GM19238 (cell line): ENCODE data around the gene SLC35F1.
"Not testable (repeated sequence)": the region's sequence is repeated elsewhere in the genome, so short reads cannot be mapped to it uniquely, and the experiment has no call there.

ENCODE experiments used
- DNase-seq: peaks from one replicate; pipeline ENCODE4 v3.0.0; 2011; ENCODE audit warnings: low spot score; ENCODE audit not compliant: insufficient read length

Gene SLC35F1

GRCh38 chr6:117924690-117925089 lies 17.6 kb downstream of the SLC35F1 start:
- no peak for DNase-seq

GRCh38 chr6:117927866-117928265 lies 20.8 kb downstream of the SLC35F1 start:
- no peak for DNase-seq

GRCh38 chr6:117928833-117929232 lies 21.8 kb downstream of the SLC35F1 start:
- no peak for DNase-seq

- no peak for DNase-seq
Measured at GRCh38 chr6:117929501-117929900, 22.4 kb downstream of the SLC35F1 start.

DNA sequence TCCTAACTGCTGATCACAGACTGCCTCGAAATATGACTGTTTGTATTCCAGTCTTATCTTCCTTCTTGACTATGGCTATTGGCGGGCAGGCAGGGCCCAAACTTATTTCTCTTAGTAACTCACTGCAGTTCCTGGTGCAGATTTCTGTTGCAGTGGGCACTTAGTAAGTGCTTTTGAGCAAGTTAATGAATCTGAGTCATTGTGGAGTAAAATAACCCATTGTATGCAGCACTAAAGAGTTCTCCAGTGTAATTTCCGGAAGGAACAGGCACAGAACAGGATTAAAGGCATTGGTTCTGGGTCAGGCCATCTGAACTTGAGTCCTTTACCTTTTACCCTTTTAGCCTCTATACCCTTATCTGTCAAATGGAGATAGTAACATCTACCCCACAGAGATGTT lies 23.6 kb downstream of the SLC35F1 start:
- DNase-seq, result no peak

DNA sequence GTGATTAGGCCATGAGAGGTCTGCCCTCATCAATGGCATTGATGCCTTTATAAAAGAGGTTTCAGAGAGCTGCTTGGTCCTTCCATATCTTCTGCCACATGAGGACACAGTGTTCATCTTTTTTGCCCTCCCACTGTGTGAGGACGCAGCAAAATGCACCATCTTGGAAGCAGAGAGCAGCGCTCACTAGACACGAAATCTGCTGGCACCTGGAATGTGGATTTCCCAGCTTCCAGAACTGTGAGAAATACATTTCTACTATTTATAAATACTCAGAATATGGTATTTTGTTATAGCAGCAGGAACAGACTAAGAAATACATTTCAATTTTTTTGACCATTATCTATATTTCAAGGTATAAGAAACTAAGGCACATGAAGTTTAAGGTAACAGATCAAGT lies 24.9 kb downstream of the SLC35F1 start:
- no peak for DNase-seq

GRCh38 chr6:117932676-117933075 lies 25.6 kb downstream of the SLC35F1 start:
- DNase-seq, result no peak

- DNase-seq, result no peak
Measured at GRCh38 chr6:117933471-117933870, 26.4 kb downstream of the SLC35F1 start.

DNA sequence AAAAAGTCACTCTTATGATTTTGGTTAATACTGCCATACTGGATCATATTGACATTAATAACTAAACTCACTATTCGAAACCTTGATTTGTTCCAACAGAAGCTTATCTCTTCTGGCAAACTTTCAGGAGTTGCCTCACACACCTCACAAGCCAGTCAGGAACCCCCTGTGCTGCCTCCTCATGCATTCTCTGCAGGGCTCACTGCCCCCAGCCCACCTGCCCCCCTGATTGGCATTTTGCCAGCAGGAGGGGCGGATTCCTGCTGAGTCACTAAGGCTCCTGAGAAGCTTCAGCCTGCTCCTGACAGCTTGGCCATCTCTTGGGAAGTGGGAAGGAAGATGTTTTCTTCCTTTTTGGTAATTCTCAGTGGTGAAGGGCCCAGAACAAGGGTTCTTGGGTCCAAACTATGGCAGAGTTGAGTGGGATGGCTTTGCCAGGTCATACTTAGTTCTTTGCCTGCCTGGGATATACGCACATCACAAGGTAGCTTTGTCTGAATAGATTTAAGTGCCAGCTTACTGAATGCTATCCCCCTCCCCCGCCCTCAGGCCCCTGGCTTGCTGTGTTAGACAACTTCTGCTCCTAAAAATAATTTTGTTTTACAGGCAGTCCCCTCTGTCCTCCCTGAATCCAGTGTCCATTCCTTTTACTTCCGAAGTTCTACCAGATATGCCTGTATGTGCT lies 31.4 kb downstream of the SLC35F1 start:
- no peak for DNase-seq

GRCh38 chr6:117947234-117947633 lies 40.2 kb downstream of the SLC35F1 start:
- no peak for DNase-seq

DNA sequence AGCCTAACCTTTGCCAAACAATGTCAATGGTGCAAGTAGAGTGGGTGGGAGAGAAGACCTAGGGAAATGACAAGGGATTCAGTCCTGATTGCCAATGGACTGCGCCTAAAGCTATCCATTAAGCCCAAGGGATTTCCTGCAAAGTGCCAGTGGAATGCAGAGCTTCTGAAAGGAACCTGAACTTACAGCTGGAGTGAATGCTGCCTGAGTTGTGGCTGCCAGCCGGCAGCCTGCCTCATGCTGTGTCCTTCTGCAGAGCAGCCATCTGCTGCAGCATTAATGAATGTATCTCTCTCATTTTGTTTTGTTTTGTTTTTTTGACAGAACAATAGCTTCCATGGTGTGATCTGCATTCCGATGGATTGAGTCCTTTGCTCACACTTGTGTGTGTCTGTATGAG lies 44.7 kb downstream of the SLC35F1 start:
- DNase-seq, result no peak

DNA sequence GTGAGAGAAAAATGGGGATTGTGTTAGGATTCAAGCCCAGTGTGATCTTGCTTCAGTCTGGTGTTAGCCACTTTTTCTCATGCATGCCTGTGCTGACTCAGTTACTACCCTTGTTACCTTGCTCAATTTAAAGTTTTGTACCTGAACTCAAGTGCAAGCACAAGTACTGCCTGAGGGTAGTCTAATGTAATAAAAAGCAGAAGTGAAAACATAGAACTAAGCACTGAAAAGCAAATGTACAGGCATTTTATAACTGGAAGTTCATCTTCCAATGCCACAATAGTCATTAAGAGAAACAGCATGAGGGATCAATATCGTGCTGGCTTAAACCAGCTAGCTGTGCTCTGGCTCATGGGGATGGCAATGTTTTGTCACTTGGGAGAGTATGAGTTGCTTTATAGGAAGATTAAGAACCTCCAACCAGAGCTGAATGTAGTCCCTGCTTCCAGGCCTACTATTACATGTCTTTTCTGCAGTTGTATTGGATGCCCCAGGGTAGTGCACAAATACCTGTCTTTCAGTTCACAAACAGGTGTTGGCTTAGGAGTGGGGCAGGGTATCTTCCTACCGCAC lies 48.7 kb downstream of the SLC35F1 start:
- no peak for DNase-seq

DNA sequence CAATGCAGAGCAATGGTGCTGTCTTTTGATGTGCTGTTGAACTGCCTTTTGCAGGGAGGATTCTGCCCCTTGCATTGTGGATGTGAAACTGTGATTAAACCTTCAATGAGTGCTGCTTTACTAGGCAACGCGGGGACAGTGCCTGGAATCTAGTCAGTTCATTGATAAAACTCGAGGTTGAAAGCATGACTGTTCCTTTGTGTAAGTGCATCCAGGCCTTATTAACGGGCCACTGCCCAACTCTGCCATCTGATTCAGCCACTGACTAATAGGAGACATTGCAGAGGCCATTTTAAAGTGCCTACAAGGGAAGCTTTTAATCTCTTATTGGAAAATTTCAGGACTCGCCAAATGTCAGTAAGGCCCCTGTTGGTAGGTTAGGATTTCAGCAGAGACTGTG lies 49.3 kb downstream of the SLC35F1 start:
- DNase-seq, result no peak

GRCh38 chr6:117958536-117958935 lies 51.5 kb downstream of the SLC35F1 start:
- DNase-seq, result no peak

- no peak for DNase-seq
Measured at GRCh38 chr6:117960877-117961276, 53.8 kb downstream of the SLC35F1 start.

DNA sequence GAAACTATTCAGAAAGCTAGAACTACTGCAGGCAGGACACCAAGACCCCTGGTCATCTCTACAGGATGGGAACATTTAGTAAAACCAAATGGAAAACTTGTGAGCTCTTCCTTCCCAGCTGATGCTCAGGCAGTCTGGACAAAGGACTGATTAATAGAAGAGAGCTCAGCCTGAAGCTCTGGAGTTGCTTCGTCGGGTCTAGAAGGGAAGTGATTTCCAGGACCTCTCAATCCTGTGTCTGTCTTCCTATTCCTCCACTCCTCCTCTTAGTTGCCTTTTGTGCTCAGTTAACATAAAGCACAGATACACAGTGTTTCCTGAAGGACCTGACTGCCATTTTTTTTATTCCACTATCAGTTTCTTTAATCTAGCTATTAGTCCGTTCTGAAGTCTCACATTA lies 54.2 kb downstream of the SLC35F1 start:
- DNase-seq, result no peak

GRCh38 chr6:117965763-117966162 lies 58.7 kb downstream of the SLC35F1 start:
- DNase-seq, result not testable (repeated sequence)

DNA sequence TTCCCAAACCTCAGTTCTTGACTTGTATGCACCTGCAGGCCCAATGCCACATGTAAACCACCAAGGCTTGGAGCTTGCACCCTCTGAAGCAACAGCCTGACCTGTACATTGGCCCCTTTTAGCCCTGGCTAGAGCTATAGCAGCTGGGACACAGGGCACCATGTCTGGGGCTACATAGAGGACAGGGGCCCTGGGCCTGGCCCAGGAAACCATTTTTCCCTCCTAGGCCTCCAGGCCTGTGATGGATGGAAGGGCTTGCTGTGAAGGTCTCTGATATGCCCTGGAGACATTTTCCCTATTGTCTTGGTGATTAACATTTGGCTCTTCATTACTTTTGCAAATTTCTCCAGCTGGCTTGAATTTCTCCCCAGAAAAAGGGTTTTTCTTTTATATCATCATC lies 64.6 kb downstream of the SLC35F1 start:
- DNase-seq, result no peak

GRCh38 chr6:117974914-117975627 lies 68.0 kb downstream of the SLC35F1 start:
- no peak for DNase-seq

DNA sequence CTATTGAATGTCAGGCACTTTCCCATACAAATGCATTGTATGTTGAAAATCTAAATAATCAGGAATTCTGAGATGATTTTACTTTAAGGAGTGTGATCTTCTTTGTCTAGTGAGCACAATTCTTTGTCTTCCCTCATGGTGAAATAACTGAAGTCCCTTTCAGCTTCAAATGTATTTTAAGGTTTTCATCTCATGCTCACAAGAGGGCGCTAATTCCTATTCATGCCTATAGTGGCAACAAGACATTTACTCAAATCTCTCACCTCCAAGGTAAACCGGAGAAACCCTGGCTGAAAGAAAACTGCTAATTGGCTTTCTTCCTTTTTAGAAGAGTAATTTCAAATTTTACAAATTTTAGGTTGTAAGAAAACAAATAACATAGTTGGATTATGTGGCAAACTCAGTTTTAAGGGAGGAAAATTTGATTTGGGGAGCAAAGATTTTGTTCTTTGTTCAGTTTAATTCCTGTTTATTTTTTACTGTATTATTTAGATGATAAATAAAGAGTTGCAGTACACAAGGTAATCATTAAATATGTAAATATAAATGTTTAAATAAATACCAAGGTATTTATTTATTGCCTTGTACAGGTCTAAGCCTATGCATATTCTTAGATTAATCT lies 69.1 kb downstream of the SLC35F1 start:
- DNase-seq, result no peak

- no peak for DNase-seq
Measured at GRCh38 chr6:117985916-117986315, 78.9 kb downstream of the SLC35F1 start.

GRCh38 chr6:117986396-117986795 lies 79.3 kb downstream of the SLC35F1 start:
- DNase-seq, result no peak
